Activated T-cell treated with anti-CD3 and anti-CD28 coated beads for 48 hours (primary cell): ENCODE data around the gene SLC25A21.

Experiments
- DNase-seq: peaks from one replicate; pipeline ENCODE4 v3.0.0-alpha.2; 2020; ENCODE audit warnings: low read depth

SLC25A21 gene

GRCh38 chr14:37045340-37046061 lies 126.9 kb downstream of the SLC25A21 start:
- DNase-seq, result no peak

GRCh38 chr14:37037636-37038387 lies 134.6 kb downstream of the SLC25A21 start:
- no peak for DNase-seq

GRCh38 chr14:37036669-37037341 lies 135.6 kb downstream of the SLC25A21 start:
- no peak for DNase-seq

GRCh38 chr14:37035401-37035800 lies 137.0 kb downstream of the SLC25A21 start:
- no peak for DNase-seq

- no peak for DNase-seq
Observed at GRCh38 chr14:37034410-37035285, 137.8 kb downstream of the SLC25A21 start.

GRCh38 chr14:37032863-37033262 lies 139.5 kb downstream of the SLC25A21 start:
- no peak for DNase-seq

- no peak for DNase-seq
Observed at GRCh38 chr14:37027188-37027824, 145.1 kb downstream of the SLC25A21 start.

GRCh38 chr14:37023875-37024565 lies 148.4 kb downstream of the SLC25A21 start:
- DNase-seq, result no peak

- no peak for DNase-seq
Observed at GRCh38 chr14:37021390-37021789, 151.0 kb downstream of the SLC25A21 start.

- DNase-seq, result no peak
Observed at GRCh38 chr14:37019488-37019887, 152.9 kb downstream of the SLC25A21 start.

GRCh38 chr14:37018571-37019240 lies 153.7 kb downstream of the SLC25A21 start:
- no peak for DNase-seq

GRCh38 chr14:37013078-37013477 lies 159.3 kb downstream of the SLC25A21 start:
- no peak for DNase-seq

- DNase-seq, result no peak
Observed at GRCh38 chr14:36998686-36999085, 173.7 kb downstream of the SLC25A21 start.

- no peak for DNase-seq
Observed at GRCh38 chr14:36997843-36998242, 174.6 kb downstream of the SLC25A21 start.

- DNase-seq, result no peak
Observed at GRCh38 chr14:36996857-36997590, 175.4 kb downstream of the SLC25A21 start.

GRCh38 chr14:36996133-36996856 lies 176.1 kb downstream of the SLC25A21 start:
- DNase-seq, result no peak

GRCh38 chr14:36989806-36990205 lies 182.6 kb downstream of the SLC25A21 start:
- DNase-seq, result no peak

GRCh38 chr14:36988989-36989388 lies 183.4 kb downstream of the SLC25A21 start:
- DNase-seq, result no peak

- DNase-seq, result no peak
Observed at GRCh38 chr14:36988568-36988967, 183.8 kb downstream of the SLC25A21 start.
